Activated gamma-delta T cell treated with Interleukin-2 at 50 U/mL for 16 hours (primary cell): Measurements from ENCODE around the gene GALNTL6.
"Not testable (repeated sequence)": the region's sequence is repeated elsewhere in the genome, so short reads cannot be mapped to it uniquely, and the experiment has no call there.

Source experiments
- DNase-seq: peaks from one replicate; pipeline ENCODE4 v3.0.0-alpha.2; 2020

Gene GALNTL6

DNA sequence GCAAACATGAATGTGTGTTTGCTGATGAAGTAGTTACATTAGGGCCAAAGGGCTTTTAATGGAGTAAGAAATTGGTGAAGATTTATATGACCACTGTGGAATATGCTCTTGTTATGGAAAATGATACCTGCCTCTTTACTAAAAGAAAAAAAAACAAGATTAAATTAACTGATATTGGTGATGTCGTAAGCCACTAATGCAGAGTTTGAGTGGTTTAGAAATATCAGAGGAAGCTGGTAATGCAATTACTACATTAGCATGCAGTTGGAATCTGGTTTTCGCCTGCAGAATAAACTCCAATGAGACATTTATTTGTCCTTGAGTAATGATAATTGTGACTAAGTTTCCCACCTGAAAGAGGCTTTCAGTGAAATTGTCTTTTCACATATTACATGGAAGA lies 597.9 kb downstream of the GALNTL6 start:
- no peak for DNase-seq

DNA sequence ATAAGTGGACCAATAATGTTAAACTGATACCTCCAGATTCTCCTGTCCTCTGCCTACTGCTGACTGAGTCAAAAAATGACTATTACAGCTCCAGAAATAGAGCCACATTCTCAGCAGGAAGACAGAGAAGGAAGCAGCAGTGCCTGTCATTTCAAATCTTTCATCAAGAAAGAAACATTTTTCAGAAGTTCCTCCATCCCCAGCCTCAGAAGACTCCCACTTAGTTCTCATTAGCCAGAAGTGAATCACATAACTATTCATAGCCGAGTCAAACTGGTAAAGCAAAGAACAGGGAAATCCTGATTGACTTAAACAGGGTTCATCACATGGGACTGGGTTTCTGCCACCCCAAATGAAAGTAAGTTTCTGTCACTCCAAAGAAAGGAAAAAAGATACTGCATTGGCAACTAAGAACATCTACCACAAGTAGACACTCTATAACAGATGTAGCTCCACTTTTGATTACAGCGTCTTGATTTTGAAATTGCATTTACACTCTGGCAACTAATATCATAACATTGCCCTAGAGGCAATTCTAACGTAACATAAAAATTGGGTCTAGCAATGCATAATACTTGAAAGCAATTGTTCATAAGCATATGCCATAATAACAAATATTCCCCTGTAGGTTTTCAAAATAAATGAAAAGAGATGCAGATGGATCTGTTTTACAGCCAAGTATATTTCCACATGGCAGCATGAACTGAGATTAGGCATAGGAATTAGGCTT lies 599.8 kb downstream of the GALNTL6 start:
- DNase-seq, result no peak

DNA sequence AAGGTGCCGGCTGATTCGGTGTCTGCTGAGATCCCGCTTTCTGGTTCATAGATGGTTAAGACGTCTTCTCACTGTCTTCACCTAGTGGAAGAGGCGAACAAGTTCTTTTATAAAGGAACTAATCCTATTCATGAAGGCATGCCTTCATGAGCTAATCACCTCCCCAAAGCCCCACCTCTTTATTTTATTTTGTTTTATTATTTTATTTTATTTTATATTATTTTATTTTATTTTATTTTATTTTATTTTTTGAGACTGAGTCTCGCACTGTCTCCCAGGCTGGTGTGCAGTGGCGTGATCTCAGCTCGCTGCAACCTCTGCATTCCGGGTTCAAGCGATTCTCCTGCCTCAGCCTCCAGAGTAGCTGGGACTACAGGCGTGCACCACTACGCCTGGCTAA lies 615.8 kb downstream of the GALNTL6 start:
- not testable (repeated sequence) for DNase-seq

DNA sequence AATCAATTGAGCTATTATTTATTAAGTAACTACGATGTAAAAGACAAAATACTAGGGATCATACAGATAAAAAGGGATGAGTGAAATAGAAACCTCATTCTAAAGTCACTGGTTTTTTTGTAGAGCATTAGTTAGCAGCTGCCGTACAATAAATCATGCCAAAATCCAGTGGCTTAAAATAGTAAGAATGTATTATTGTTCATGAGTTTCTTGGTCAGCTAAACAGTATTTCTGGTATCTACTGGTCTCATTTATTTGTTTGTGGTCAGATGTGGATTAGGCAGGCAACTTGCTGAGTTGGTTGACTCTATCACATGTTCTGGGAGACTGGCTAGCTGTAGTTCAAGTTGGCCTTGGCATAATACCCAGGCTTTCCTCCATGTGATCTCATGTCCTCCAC lies 667.3 kb downstream of the GALNTL6 start:
- no peak for DNase-seq

DNA sequence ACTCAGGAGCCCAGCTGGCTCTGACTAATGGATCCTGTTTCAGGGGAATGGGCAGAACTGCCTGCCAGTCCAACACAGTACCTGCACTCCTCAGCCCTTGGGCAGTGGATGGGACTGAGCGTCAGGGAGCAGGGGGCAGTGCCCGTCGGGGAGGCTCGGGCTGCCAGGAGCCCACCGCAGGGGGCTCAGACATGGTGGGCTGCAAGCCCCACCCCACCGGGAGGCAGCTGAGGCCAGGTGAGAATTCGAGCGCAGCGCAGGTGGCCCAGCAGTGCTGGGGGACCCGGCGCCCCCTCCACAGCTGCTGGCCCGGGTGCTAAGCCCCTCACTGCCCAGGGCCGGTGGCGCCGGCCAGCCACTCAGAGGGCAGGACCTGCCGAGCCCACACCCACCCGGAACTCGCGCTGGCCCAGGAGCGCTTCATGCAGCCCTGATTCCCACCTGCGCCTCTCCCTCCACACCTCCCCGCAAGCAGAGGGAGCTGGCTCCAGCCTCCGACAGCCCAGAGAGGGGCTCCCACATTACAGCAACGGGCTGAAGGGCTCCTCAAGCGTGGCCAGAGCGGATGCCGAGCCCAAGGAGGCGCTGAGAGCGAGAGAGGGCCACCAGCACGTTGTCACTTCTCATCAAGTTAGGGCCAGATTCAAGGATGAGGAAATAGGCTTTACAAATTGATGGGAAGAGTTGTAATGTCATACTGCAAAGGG lies 668.8 kb downstream of the GALNTL6 start:
- no peak for DNase-seq

DNA sequence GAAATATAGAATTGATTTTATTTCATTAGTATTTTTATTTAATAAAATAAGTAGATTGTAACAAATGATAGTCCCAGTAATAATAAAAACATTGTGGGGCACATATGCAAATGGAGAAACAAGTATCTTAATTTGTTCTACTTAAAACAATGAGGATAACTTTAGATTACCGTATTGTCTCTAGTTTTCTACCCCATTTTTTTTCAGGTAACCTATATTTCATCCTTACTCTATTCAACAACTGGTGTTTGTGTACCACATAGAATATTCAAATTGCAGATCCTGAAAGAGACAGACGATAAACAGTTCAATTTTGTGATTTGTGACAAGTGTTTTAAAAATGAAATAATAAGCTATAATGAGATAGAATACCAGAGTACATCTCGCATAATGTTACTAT lies 671.8 kb downstream of the GALNTL6 start:
- no peak for DNase-seq

DNA sequence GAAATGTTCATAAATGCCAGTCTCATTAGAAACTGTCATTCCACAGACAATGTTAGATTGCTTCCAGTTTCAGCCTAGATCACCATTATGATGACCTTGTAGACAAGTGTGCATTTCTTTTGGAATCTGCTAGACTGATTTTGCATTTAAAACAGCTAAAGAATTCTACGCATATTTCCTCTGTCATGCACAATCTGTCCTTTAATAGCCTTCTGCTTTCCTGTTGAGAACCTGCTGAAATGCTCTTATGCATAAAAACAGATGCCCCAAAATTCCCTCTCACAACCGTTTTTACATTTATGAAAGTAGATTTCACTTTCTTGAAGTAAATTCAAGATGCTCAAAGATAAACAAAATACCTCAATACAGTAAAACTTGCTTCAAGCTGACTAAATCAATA lies 673.3 kb downstream of the GALNTL6 start:
- no peak for DNase-seq

DNA sequence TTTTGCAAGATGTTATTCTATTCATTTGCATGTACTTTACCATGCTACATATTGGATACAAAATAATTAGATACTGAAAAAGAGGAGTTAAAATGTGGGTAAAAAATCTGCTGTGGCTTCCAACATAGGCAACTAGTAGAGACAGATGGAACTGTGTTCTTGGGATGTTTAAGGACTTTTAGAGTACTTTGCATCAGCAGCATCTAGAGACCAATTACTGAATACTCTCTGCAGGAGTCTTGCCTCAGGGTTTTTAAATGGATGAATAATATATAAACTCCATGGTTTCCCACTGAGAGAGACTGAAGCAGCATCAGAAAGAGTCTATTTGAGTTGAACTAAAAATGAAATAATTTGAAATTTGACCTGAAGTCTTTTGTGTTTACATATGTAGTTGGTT lies 676.7 kb downstream of the GALNTL6 start:
- no peak for DNase-seq

DNA sequence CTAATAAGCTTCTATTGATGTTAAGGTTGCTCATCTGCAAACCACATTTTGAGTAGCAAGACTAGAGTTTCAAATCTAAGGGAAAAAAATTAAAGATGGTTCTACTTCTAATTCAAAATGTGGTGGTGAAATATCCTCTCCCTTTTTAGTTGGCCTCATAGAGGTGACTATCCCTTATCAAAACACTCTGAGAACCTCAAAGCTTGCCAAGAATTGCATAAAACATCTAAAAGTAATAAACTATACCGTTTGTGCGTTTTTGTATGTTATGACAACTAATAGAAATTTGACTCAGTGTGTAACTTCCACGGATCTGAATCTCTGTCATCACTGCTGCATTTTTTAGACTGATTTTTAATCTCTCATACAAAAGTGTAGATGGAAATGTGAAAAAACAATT lies 682.6 kb downstream of the GALNTL6 start:
- no peak for DNase-seq

DNA sequence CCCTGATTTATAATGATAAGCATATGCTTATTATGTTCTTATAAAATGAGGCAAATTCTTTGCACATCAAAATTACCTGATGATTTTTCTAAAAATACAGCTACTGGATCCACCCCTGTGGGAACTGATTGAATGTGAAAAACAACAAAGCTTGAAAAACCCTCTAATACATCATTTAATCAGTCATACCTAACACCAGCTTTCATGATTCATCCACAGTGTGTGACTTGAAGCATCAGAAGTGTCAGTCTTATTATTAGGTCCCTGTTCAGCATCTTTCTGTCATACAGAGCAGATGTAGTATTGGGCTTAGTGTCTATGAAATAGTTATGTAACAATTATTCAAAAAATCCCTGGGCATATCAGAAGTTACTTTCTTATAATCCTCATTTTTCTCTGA lies 684.1 kb downstream of the GALNTL6 start:
- DNase-seq, result no peak

DNA sequence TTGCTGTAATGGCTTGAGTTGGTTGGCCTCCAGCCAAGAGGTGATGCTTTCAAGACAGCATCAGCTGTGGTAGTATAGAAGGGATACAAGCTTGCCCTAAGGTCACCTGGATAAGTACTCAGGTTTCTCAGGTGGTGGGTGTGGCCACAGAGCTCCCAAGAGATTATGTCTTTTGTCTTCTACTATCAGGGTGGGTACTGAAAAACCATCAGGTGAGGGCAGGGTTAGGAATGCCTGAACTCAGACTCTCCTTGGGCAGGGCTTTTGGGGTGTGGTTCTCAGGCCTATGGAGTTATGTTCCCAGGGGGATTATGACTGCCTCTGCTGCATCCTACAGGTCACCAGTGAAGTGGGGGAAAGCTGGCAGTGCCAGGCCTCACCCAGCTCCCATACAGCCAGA lies 700.8 kb downstream of the GALNTL6 start:
- DNase-seq, result no peak

DNA sequence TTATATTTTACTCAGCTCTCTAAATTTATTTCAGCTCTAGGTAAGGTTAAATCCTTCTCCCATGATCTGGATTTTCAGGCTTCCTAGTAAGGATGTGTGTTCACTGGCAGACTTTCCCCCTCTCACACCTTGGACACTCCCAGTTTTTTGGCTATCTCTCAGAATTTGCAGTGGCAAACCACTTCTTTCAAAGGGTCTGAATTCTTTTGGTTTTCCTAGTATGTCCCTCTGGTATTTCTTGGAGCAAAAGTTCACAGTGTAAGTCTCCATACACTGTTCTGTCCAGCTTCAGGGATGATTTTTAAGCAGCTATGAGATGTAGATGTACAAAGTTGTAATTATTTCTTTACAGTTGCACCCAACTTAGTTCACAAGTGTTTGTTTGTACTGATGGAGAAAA lies 701.6 kb downstream of the GALNTL6 start:
- no peak for DNase-seq

DNA sequence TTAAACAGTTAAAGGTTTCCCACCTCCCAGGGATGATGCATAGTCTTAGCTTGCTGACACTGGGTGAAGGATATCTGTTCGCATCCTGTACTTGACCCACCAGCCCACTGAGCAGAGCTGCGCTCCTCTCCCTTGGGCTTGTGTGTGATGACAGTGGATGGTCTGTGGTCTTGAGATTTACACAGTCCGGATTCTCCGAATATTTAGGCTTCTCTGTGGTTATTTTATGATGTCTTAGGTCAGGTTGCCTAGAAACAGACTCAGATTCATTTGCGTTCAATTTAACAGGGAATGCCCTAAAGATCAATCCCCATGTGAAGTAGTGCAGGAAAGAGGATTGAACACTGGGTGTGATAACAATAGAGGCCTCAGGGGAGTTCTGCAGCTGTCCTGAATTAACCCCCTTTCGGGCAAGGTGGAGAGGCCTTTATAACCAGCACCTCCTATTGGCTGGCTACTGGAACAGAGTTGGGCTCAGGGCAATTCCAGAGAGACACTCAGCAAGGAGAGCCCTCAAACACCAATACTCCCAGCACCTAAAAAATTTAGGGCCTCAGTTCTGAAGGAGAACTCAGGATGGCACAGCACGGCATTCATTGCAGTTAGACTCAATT lies 702.2 kb downstream of the GALNTL6 start:
- no peak for DNase-seq

DNA sequence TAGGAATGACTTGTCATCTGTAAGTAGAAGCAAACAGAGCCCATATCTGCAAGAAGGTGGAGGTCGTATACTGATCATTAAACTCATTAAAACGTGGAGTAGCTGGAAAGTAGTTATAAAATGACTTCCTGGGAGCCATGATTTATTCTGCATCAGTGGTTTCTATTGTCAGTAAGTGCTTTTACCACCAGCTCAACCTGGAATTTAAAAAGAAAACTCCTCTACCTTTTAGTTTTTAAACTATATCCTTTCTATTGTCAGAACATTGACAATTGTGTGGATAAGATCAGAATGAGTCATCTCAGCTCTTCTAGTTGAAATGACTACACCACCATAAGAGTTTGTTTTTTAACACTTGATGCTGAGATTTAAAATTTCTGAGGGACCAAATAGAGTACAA lies 704.2 kb downstream of the GALNTL6 start:
- no peak for DNase-seq

DNA sequence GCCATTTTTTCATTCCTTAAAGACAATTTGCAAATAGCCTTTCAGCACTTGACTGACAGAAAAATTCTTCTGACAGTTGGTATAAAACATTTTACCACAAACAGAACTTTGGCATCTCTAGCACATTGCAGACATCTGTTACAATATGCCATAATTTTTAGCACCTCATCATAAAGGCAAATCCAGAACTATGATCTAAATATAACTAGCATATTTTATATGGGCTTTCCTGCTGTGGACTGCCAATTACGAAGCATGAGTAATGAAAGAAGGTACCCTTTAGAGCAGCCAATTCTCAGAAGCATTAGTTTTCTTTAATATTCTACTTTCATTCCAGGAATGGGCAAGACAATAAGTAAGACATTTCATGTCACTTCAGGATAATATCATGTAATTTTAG lies 708.0 kb downstream of the GALNTL6 start:
- DNase-seq, result no peak

DNA sequence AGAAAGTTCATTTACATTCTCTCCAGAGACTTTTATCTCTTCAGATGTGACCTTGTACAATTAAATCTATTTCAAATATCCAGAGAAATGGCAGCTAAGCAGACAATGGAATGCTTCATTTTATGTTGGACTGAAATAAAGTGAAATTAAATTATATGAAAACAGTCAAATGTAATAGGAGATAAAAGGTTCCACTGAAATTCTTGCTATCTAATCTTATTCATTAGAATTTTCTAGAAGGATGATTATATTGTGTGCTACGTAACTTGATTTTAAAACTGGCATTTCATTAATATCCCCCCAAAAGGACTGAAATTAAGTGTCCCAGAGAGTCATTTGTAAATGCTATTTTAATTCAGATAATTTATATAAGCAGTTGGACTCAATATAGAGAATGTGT lies 708.5 kb downstream of the GALNTL6 start:
- no peak for DNase-seq

DNA sequence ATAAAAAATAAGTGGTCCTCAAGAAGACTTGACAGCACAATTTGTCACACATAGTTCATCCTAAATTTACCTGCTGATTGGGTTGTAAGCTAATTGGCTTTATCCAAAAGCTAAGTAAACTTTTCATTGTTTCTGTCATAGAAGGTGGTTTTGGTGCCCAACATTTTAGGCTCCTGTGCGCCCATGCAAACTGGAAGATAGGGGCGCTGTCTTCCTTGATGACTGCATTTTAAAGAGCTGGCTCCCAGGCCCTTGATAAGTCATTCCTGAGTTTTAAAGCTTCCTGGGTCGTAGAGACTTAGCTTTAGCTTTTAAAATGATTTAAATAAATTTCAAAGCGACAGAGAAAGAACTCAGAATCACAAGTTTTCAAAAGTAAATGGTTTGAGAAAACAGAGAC lies 730.0 kb downstream of the GALNTL6 start:
- no peak for DNase-seq

DNA sequence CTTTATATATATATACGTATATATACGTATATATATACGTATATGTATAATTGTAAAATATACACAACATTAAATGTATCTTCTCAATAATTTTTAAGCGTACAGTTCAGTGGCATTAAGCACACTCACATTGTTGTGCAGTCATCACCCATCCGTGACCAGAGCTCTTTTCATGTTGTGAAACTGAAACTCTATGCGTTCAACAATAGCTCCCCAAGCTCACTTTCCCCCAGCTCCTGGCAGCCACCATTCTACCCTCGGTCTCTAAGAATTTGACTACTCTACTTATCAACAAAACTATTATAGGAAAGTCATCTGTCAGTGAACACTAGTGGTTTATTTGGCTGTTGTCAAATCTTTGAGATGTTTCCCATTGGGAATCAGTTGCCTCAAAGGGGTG lies 733.6 kb downstream of the GALNTL6 start:
- no peak for DNase-seq

DNA sequence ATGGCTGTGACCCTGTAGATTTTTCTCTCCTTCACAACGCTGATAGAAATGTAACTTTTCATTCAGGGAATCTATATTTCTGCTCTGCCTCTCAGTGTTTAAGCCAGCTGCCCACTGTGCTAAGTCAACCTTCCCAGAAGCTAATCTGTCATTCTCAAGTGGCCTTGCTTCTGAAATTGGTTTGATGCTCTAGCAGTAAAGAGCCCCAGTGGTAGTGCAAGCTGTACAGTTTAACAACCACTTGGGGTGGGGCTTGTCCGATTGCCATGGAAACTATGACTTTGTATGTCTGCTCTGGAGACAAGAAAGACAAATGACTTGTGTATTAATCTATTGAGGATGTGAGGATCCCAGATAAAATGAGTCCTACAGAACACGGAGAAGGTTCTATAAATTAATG lies 734.5 kb downstream of the GALNTL6 start:
- DNase-seq, result no peak

DNA sequence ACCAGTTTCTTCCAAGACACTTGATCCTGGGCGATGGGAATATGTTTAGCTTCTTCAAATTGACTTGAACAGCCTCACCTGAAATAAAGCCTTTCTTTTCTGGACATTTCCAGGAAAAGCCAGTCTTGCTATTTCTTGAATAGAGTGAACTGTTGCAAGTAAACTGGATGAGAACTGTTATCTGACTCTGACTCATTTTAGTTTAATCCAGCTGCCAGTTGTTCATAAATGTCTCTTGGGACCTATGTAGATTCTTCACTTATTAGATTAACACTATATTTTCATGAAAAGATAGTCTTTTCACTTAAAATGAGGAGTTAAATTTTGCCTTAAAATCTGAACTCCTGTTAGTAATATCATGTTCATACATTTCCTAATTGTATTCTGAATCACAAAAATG lies 740.0 kb downstream of the GALNTL6 start:
- no peak for DNase-seq

DNA sequence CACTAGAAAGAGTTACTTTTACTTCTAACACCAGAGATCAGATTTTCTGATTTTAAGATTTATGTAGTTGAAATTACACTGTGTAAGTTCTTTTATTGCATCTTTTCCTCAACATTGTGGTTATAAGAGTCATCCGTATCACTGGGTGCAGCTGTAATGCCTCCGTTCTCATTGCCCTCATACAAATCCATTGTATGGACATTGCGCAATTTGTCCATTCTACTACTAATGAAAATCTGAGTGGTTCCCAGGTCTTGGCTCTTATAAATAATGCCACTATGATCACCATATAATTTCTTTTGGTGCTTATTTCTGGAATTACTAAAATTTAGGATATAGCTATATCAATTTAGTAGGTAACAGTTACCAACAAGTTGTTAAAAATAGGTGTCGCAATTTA lies 741.4 kb downstream of the GALNTL6 start:
- DNase-seq, result no peak

DNA sequence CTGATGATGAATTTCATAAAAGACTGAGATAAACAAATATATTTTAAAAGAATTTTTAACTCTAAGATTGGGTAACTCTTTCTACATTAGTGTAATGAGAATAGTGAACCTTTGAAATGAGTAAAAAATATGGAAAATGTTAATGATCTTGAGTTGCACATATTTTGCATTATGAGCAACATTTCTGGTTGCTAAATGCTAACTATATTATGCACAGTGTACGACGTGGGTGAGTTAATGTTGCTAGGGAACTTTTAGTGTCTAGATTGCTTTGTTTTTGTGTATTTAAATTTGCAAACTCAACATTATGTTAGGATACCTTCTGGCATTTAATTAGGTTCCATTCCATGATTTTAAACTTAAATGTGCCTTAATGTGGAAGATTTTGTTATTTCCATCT lies 742.5 kb downstream of the GALNTL6 start:
- no peak for DNase-seq

DNA sequence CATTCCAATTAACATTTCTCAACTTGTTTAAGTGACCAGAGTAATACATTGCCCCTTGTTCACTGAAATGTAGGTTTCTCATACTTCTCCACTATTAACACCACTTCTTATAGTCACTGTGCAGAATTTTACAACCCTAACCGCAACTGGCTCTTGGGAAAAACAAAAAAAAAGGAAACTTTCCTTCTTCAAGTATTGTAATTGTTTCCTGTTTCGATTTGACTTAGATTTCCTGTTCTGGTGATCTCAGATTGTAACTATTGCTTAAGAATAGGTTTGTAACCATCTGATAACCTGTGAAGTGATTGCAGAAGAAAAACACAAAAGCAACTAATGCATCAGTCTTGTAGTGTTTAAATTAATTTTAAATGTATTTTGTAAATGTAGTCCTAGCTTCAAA lies 760.7 kb downstream of the GALNTL6 start:
- no peak for DNase-seq

DNA sequence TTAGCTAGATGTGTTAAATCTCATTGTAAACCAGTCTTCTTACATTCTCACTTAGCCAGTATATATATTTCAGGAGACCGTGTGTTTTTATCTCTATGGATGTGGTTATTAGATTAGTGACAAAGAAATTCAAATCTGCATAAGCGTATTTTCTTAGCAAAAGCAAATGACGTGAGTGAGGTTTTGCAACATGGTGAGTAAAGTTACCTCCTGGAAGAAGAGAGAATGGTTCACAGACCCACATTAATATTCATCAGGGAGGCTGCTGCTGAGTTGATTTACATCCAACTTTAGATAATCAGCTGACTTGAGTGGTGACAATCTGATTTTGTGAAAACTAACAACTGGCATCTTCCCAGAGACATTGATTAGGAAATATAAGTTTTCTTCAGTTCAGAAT lies 765.5 kb downstream of the GALNTL6 start:
- no peak for DNase-seq

DNA sequence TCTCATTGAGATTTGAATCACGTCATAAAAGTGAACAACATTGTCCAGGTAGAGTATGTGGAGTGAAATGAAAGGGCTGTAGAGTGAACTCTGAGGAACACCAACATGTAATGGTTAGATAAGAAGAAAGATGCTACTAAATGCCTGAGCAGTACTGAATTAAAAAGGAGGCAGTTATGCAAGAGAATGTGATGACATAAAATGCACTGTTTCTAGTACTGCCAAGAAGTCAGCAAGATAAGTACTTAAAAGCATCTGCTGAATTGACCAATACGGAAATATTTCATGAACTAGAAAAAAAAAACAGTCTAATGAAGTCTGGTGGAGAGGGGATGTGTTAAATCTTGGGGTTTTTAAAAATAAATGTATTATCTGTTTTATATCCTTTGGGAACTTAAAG lies 771.6 kb downstream of the GALNTL6 start:
- DNase-seq, result no peak
